ENCODE measurements around the gene CITED4. TPM values are rescaled to one million over a fixed set of nuclear protein-coding genes. Genes with fewer than 3 reads are reported as not detected.

The CITED4 gene
- polyA plus RNA-seq, 3 donors, result 5.6 to 7.1 (median 6.3) TPM

DNA sequence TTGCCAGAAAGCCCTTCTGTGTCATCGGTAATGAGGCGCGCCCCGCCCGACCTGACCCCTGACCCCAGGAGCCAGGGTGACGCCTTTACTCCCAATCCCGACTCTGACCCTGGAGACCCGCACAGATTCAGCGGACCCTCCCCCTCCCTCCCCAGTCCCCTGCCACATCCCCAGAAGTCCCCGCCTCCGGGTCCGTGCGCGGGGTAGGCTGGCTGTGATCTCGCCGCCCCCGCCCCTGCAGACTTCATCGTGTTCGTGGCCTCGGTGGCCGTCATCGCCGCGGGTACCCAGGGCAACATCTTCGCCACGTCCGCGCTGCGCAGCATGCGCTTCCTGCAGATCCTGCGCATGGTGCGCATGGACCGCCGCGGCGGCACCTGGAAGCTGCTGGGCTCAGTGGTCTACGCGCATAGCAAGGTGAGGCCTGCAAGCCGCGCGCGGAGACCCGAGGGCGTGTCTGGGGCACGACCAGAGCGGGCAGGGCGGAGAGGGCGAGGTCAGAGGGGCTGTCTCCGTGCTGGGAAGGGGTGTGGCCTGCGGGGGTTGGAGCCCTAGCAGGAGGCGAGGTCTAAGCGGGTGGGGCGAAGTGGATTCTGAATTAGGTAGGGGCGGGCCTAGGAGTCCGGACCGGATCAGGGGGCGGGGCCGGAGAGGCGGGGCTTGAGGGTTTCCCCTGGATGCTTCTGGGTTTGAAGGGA, 43.8 kb downstream of the CITED4 start:
- DNase-seq, result no peak

DNA sequence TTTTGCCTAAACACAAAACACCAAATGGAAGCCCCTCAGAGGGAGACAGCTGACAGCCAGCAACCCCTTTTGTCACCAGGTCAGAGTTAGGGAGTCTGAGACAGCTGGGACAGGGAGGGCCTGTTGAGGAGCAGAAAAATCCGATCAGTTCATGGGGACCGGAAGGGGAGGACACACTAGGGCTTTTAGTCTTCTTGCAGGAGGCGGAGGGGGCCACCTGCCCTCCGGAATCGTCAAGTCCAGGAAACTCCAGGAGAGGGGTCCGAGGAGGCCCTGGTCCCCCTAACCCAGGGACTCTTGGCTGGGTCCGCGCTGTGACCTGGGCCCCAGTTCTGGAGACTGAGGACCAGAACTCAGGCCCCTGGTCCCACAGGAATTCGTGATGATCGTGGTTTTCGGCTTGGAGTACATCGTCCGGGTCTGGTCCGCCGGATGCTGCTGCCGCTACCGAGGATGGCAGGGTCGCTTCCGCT, 44.3 kb downstream of the CITED4 start:
- no peak for DNase-seq

DNA sequence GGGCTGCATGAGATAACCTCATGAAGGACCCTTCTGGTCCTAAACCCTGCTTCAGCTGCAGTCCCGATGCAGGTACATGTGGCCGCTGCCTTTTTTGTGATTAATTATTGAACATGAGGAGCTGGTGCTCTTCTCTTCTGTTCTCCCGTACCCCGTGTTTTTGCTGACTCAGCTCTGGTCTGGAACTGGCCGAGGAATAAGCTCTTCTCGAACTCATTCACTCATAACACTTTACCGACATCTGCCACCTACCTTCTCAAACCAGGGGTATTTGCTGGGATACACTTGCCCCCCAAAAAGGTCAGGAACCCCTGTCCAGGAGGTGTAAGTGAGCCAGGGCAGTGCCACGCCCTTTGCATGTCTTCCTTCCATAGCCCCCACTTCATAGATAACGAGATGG, 46.7 kb downstream of the CITED4 start:
- DNase-seq, result no peak

Other genes starting within 250 kb of the CITED4 start
- gene RIMS3, start 196.7 kb downstream of the CITED4 start, polyA plus RNA-seq (ENCODE audit: insufficient read length in 3 of 3), result 1 to 10 TPM; 1.9 to 2.2 (median 1.9) TPM
- 100 to 1,000 TPM in 2 of 3 donors, 10 to 100 TPM in 1; 95.0 to 121 (median 116) TPM for gene NFYC, start 170.7 kb downstream of the CITED4 start, polyA plus RNA-seq (ENCODE audit: insufficient read length in 3 of 3)
- gene KCNQ4, start 78.6 kb downstream of the CITED4 start, polyA plus RNA-seq (ENCODE audit: insufficient read length in 3 of 3), result 1 to 10 TPM; 2.1 to 2.5 (median 2.5) TPM
- 10 to 100 TPM; 28.5 to 31.5 (median 30.4) TPM for gene CTPS1, start 117.3 kb upstream of the CITED4 start, polyA plus RNA-seq (ENCODE audit: insufficient read length in 3 of 3)
- gene SLFNL1, start 159.4 kb upstream of the CITED4 start, polyA plus RNA-seq (ENCODE audit: insufficient read length in 3 of 3), result 1 to 10 TPM in 1 of 3 donors, under 1 TPM in 2; 0.23 to 1.0 (median 0.58) TPM

Measured in renal pelvis (tissue), 4 donors.